GDM1 (cell line): ENCODE results near the gene ARPIN.
A peak's percentile ranks its signal among the peaks of the same experiment; 100 is the strongest.
"Not testable (repeated sequence)": the region's sequence is repeated elsewhere in the genome, so short reads cannot be mapped to it uniquely, and the experiment has no call there.

Experiments used
- DNase-seq: peaks from one replicate; lab custom pipeline; 2025; lab: John Stamatoyannopoulos, UW

ARPIN gene

GRCh38 chr15:89877083-89877425 lies 35.7 kb downstream of the ARPIN start:
- no peak for DNase-seq

GRCh38 chr15:89876396-89877082 lies 36.2 kb downstream of the ARPIN start:
- no peak for DNase-seq

- no peak for DNase-seq
These were observed 37.0 kb downstream of the ARPIN start for GRCh38 chr15:89875741-89876140.

- DNase-seq = peak; percentile 56
These were observed 37.7 kb downstream of the ARPIN start for GRCh38 chr15:89874926-89875564.

GRCh38 chr15:89870688-89871288 lies 42.0 kb downstream of the ARPIN start:
- no peak for DNase-seq

- no peak for DNase-seq
These were observed 42.7 kb downstream of the ARPIN start for GRCh38 chr15:89870006-89870405.

- not testable (repeated sequence) for DNase-seq
These were observed 43.3 kb downstream of the ARPIN start for GRCh38 chr15:89869490-89869889.

- no peak for DNase-seq
These were observed 47.6 kb downstream of the ARPIN start for GRCh38 chr15:89864958-89865739.

- DNase-seq = no peak
These were observed 48.8 kb downstream of the ARPIN start for GRCh38 chr15:89863918-89864317.

- no peak for DNase-seq
These were observed 51.9 kb downstream of the ARPIN start for GRCh38 chr15:89860891-89861290.

GRCh38 chr15:89860431-89860830 lies 52.3 kb downstream of the ARPIN start:
- DNase-seq = no peak

- DNase-seq = no peak
These were observed 53.9 kb downstream of the ARPIN start for GRCh38 chr15:89858661-89859458.

GRCh38 chr15:89857673-89858072 lies 55.1 kb downstream of the ARPIN start:
- DNase-seq = no peak

- DNase-seq = no peak
These were observed 56.8 kb downstream of the ARPIN start for GRCh38 chr15:89855948-89856347.

- DNase-seq = not testable (repeated sequence)
These were observed 57.9 kb downstream of the ARPIN start for GRCh38 chr15:89854863-89855262.

GRCh38 chr15:89852342-89852995 lies 60.3 kb downstream of the ARPIN start:
- no peak for DNase-seq

GRCh38 chr15:89851673-89852341 lies 60.9 kb downstream of the ARPIN start:
- no peak for DNase-seq

- no peak for DNase-seq
These were observed 63.8 kb downstream of the ARPIN start for GRCh38 chr15:89848970-89849292.

GRCh38 chr15:89847101-89847500 lies 65.7 kb downstream of the ARPIN start:
- no peak for DNase-seq

GRCh38 chr15:89845305-89845893 lies 67.4 kb downstream of the ARPIN start:
- DNase-seq = no peak
